Measurements from ENCODE around the gene ATP6V0D1.

Gene ATP6V0D1

GRCh38 chr16:67433131-67433719, 47.7 kb downstream of the ATP6V0D1 start:
- TF ChIP-seq CTCF (conservative IDR thresholded peaks at IDR 0.05; ENCODE audit: control insufficient read depth, insufficient read depth, low read depth, low read length), result no peak
- DNase-seq (ENCODE audit: low read depth), result no peak
- H3K4me3 ChIP-seq (ENCODE audit: control insufficient read depth, low read depth, low read length), result no peak overlapping the region

GRCh38 chr16:67432506-67432890, 48.5 kb downstream of the ATP6V0D1 start:
- DNase-seq (ENCODE audit: low read depth), result no peak
- no peak overlapping the region for H3K4me3 ChIP-seq (ENCODE audit: control insufficient read depth, low read depth, low read length)
- TF ChIP-seq CTCF (conservative IDR thresholded peaks at IDR 0.05; ENCODE audit: control insufficient read depth, insufficient read depth, low read depth, low read length), result no peak

GRCh38 chr16:67431775-67432505, 49.0 kb downstream of the ATP6V0D1 start:
- DNase-seq (ENCODE audit: low read depth), result no peak
- H3K4me3 ChIP-seq (ENCODE audit: control insufficient read depth, low read depth, low read length), result no peak overlapping the region
- TF ChIP-seq CTCF (conservative IDR thresholded peaks at IDR 0.05; ENCODE audit: control insufficient read depth, insufficient read depth, low read depth, low read length), result no peak

DNA sequence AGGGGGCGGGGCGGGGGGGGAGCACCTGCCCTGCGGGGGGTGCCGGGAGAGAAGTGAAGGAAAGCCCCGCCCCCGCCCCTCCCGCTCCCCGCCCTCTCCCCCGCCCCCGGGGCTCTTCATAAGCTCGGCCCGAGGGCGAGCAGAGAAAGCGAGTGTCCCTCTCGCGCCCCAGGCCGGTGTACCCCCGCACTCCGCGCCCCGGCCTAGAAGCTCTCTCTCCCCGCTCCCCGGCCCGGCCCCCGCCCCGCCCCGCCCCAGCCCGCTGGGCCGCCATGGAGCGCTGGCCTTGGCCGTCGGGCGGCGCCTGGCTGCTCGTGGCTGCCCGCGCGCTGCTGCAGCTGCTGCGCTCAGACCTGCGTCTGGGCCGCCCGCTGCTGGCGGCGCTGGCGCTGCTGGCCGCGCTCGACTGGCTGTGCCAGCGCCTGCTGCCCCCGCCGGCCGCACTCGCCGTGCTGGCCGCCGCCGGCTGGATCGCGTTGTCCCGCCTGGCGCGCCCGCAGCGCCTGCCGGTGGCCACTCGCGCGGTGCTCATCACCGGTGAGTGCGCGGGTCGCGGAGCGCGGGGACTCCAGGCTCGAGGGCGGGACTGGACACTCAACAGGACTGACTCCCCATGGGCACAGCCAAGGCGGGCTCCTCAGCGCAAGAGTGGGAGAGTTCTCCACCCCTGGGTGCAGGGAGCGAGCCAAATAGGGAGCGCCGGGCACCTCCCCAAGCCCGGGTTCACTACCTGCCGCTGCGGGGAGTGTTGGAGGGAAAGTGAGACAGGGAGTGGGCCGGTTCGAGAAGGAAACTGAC, 49.8 kb downstream of the ATP6V0D1 start, which contains the start of gene HSD11B2:
Gene HSD11B2, plus strand, starts transcription at position 145 of the 798 bp plus-strand sequence. Its CDS starts 128 bp downstream, at position 273.
- H3K4me3 ChIP-seq (ENCODE audit: control insufficient read depth, low read depth, low read length), result peak within 1 kb of the TSS; percentile 7
- no peak for TF ChIP-seq CTCF (conservative IDR thresholded peaks at IDR 0.05; ENCODE audit: control insufficient read depth, insufficient read depth, low read depth, low read length)
- no peak for DNase-seq (ENCODE audit: low read depth)

DNA sequence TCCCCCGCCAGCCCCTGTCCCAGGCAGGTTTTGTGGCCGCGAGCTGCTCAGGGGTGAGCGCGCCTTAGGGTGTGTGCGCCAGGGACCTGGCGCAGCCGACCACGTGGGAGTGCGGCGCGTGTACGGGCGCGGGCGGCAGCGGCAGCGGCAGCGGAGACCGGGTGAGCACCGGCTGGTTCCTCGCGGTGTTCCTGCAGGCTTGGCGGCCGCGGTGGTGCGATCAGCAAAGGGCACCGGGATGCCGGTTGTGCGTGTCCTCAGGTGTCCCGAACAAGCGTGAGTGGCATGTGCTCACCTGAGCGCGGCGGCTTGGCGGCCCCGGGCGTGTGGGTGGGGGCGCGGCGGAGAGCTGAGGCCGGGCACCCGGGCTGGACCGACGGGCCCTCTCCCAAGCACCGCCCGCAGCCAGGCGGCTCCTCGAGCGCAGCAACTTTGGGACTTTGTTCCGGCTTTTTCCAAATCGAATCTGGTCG, 50.4 kb downstream of the ATP6V0D1 start:
- H3K4me3 ChIP-seq (ENCODE audit: control insufficient read depth, low read depth, low read length), result peak overlapping the region; percentile 7
- no peak for DNase-seq (ENCODE audit: low read depth)

More for the DNA sequence above, 50.4 kb downstream of the ATP6V0D1 start:
- TF ChIP-seq CTCF (conservative IDR thresholded peaks at IDR 0.05; ENCODE audit: control insufficient read depth, insufficient read depth, low read depth, low read length), result no peak
